ENCODE data around the gene TRIM32.
A peak's percentile ranks its signal among the peaks of the same experiment; 100 is the strongest.

The TRIM32 gene

GRCh38 chr9:116705531-116705930 is 18.4 kb downstream of the TRIM32 start:
- no peak for DNase-seq (ENCODE audit: low read depth in 3 of 3)

GRCh38 chr9:116706310-116707290 is 19.5 kb downstream of the TRIM32 start:
- DNase-seq (ENCODE audit: low read depth in 3 of 3), result no peak

- no peak for DNase-seq (ENCODE audit: low read depth in 3 of 3)
Measured at GRCh38 chr9:116712781-116713180, 25.7 kb downstream of the TRIM32 start.

- DNase-seq (ENCODE audit: low read depth in 3 of 3), result no peak
Measured at GRCh38 chr9:116713271-116713670, 26.2 kb downstream of the TRIM32 start.

- DNase-seq (ENCODE audit: low read depth in 3 of 3), result no peak
Measured at GRCh38 chr9:116715751-116716150, 28.6 kb downstream of the TRIM32 start.

- no peak for DNase-seq (ENCODE audit: low read depth in 3 of 3)
Measured at GRCh38 chr9:116716438-116716837, 29.3 kb downstream of the TRIM32 start.

GRCh38 chr9:116717150-116717549 is 30.0 kb downstream of the TRIM32 start:
- DNase-seq (ENCODE audit: low read depth in 3 of 3), result no peak

GRCh38 chr9:116718111-116718510 is 31.0 kb downstream of the TRIM32 start:
- no peak for DNase-seq (ENCODE audit: low read depth in 3 of 3)

GRCh38 chr9:116720111-116720510 is 33.0 kb downstream of the TRIM32 start:
- no peak for DNase-seq (ENCODE audit: low read depth in 3 of 3)

- no peak for DNase-seq (ENCODE audit: low read depth in 3 of 3)
Measured at GRCh38 chr9:116721411-116721810, 34.3 kb downstream of the TRIM32 start.

- DNase-seq (ENCODE audit: low read depth in 3 of 3), result no peak
Measured at GRCh38 chr9:116721944-116722343, 34.8 kb downstream of the TRIM32 start.

GRCh38 chr9:116724123-116724522 is 37.0 kb downstream of the TRIM32 start:
- no peak for DNase-seq (ENCODE audit: low read depth in 3 of 3)

GRCh38 chr9:116726602-116727001 is 39.5 kb downstream of the TRIM32 start:
- no peak for DNase-seq (ENCODE audit: low read depth in 3 of 3)

GRCh38 chr9:116733010-116733641 is 46.0 kb downstream of the TRIM32 start:
- no peak for DNase-seq (ENCODE audit: low read depth in 3 of 3)

GRCh38 chr9:116736399-116737151 is 49.5 kb downstream of the TRIM32 start:
- DNase-seq (ENCODE audit: low read depth in 3 of 3), result no peak

GRCh38 chr9:116737152-116737546 is 50.0 kb downstream of the TRIM32 start:
- DNase-seq (ENCODE audit: low read depth in 3 of 3), result peak; percentile 40 to 55 (median 51)

- DNase-seq (ENCODE audit: low read depth in 3 of 3), result no peak
Measured at GRCh38 chr9:116741086-116741740, 54.1 kb downstream of the TRIM32 start.

GRCh38 chr9:116741742-116742141 is 54.6 kb downstream of the TRIM32 start:
- DNase-seq (ENCODE audit: low read depth in 3 of 3), result no peak

- no peak for DNase-seq (ENCODE audit: low read depth in 3 of 3)
Measured at GRCh38 chr9:116749176-116749575, 62.1 kb downstream of the TRIM32 start.

- DNase-seq (ENCODE audit: low read depth in 3 of 3), result no peak
Measured at GRCh38 chr9:116749772-116750171, 62.7 kb downstream of the TRIM32 start.

GRCh38 chr9:116750510-116750909 is 63.4 kb downstream of the TRIM32 start:
- DNase-seq (ENCODE audit: low read depth in 3 of 3), result no peak

All from stimulated activated CD4-positive, alpha-beta T cell treated with anti-CD3 and anti-CD28 coated beads, TNF-alpha, amount 100 ng/mL, for 48 hours (primary cell).